ENCODE data around the gene RASSF3. TPM values are rescaled to one million over a fixed set of nuclear protein-coding genes. Genes with fewer than 3 reads are reported as not detected.

RASSF3 gene
- total RNA-seq, 1 donor from 2014 or later, result 18.1 TPM

DNA sequence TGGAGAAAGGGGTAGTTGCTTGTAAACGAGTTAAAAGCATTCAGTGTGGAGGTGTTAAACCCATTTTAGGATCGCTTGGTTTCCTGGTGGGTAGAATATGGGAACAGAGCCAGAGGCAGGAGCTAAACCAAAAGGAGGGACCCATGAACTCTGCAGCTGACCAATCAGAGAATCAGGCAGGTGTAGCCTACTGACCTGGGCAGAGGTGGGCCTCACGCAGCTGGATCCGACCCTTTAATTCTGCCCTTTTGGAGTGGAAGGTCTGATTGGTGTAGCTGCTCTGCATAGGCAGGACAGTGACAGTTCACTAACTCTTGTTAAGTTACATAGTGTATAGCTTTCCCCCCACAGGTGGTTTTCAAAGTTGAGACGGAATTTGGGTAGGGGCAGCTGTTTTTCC is 85.3 kb downstream of the RASSF3 start:
- H3K9me3 Mint-ChIP-seq, result no peaks in the 10 kb centered on the region
- no peak overlapping the region for H3K4me3 Mint-ChIP-seq
- H3K4me1 Mint-ChIP-seq, result peaks cover 32% of the 10 kb centered on the region
- TF ChIP-seq, protein P1, sequence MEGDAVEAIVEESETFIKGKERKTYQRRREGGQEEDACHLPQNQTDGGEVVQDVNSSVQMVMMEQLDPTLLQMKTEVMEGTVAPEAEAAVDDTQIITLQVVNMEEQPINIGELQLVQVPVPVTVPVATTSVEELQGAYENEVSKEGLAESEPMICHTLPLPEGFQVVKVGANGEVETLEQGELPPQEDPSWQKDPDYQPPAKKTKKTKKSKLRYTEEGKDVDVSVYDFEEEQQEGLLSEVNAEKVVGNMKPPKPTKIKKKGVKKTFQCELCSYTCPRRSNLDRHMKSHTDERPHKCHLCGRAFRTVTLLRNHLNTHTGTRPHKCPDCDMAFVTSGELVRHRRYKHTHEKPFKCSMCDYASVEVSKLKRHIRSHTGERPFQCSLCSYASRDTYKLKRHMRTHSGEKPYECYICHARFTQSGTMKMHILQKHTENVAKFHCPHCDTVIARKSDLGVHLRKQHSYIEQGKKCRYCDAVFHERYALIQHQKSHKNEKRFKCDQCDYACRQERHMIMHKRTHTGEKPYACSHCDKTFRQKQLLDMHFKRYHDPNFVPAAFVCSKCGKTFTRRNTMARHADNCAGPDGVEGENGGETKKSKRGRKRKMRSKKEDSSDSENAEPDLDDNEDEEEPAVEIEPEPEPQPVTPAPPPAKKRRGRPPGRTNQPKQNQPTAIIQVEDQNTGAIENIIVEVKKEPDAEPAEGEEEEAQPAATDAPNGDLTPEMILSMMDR (conservative IDR thresholded peaks at IDR 0.05), result no peak
- peaks cover 2% of the 10 kb centered on the region for H3K36me3 Mint-ChIP-seq (ENCODE audit: low read depth)
- H3K27me3 Mint-ChIP-seq (ENCODE audit: low read depth), result no peaks in the 10 kb centered on the region
- no peak overlapping the region for H3K27ac Mint-ChIP-seq (ENCODE audit: unreplicated experiment)
- no peak for DNase-seq (ENCODE audit: low read depth, low spot score)

DNA sequence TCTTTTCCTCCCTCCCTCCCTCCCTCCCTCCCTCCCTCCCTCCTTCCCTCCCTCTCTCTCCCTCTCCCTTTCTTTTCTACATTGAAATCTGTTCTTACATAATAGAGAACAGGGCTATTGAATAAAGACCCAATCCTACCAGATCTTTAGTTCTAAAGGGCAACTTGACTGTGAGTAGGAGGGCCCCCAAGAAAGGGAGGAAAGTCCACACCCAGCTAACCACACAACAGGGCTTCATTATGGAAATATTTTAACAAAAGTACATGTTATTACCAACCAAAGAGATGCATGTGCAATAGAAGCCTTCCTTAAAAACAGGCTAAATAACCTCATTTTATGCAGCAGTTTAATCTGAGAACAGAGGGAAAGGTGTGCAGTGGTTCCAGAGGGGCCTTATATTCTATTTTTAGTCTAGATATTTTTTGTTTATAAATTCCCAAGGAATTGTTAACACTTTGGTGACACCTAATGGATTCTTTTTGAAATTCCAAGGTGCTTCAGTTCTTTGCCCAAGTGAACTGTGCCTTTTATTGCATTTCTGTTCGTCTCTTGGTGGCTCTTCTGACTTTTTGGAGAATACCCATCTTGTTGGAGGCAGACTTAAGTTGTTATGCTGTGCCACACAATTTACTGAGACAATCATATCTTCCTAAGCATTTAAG is 85.9 kb downstream of the RASSF3 start:
- H3K27me3 Mint-ChIP-seq (ENCODE audit: low read depth), result no peaks in the 10 kb centered on the region
- H3K36me3 Mint-ChIP-seq (ENCODE audit: low read depth), result peaks cover 2% of the 10 kb centered on the region
- peaks cover 30% of the 10 kb centered on the region for H3K4me1 Mint-ChIP-seq
- H3K27ac Mint-ChIP-seq (ENCODE audit: unreplicated experiment), result no peak overlapping the region
- TF ChIP-seq, protein P1 (conservative IDR thresholded peaks at IDR 0.05), result peak; percentile 61
- no peak overlapping the region for H3K4me3 Mint-ChIP-seq
- no peak for DNase-seq (ENCODE audit: low read depth, low spot score)
- H3K9me3 Mint-ChIP-seq, result no peaks in the 10 kb centered on the region

DNA sequence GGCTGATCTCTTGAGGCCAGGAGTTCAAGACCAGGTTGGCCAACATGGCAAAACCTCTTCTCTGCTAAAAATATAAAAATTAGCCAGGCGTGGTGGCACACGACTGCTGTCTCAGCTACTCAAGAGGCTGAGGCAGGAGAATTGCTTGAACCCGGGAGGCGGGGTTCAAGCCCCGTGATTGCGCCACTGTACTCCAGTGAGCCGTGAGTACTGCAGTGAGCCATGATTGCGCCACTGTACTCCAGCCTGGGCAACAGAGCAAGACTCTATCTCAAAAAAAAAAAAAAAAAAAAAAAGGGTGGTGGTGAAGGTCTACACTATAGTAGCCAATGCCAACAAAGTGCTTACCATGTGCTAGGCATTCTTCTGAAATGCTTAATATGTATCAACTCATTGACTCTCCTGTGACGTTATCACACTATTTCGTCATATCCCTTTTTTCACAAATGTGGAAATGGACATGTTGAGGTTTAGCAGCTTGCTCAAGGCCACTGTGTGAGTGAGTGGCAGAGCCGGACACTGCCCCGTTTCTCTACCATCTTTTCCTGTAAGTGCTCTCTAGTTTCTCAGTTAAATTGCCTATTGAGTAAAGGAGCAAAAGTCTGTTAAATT is 89.3 kb downstream of the RASSF3 start:
- H3K9me3 Mint-ChIP-seq, result no peaks in the 10 kb centered on the region
- no peak for DNase-seq (ENCODE audit: low read depth, low spot score)
- H3K4me1 Mint-ChIP-seq, result peaks cover 9% of the 10 kb centered on the region
- no peaks in the 10 kb centered on the region for H3K27me3 Mint-ChIP-seq (ENCODE audit: low read depth)
- H3K27ac Mint-ChIP-seq (ENCODE audit: unreplicated experiment), result no peak overlapping the region
- H3K4me3 Mint-ChIP-seq, result no peak overlapping the region
- TF ChIP-seq, protein P1 (conservative IDR thresholded peaks at IDR 0.05), result no peak
- no peaks in the 10 kb centered on the region for H3K36me3 Mint-ChIP-seq (ENCODE audit: low read depth)

DNA sequence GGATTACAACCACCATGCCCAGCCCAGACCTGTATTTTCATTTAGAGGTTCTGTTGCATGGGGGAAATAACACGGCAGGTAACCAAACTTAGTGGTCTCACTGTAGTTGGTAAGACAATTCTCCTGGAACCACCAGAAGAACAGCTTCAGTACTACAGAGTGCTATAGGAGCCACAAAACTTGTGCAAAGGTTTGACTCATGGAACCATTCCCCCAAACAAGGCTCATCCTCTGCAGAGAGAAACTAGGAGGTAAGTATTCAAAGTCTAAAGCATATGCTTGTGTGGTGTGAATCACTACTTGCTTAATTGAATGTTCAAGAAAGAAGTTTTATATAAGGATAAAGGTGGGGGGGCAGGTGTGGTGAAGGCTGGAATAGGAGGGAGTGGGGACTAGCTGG is 90.2 kb downstream of the RASSF3 start:
- peaks cover 4% of the 10 kb centered on the region for H3K4me1 Mint-ChIP-seq
- no peaks in the 10 kb centered on the region for H3K27me3 Mint-ChIP-seq (ENCODE audit: low read depth)
- no peak for DNase-seq (ENCODE audit: low read depth, low spot score)
- no peak overlapping the region for H3K4me3 Mint-ChIP-seq
- H3K9me3 Mint-ChIP-seq, result no peaks in the 10 kb centered on the region
- TF ChIP-seq, protein P1 (conservative IDR thresholded peaks at IDR 0.05), result no peak
- no peak overlapping the region for H3K27ac Mint-ChIP-seq (ENCODE audit: unreplicated experiment)
- H3K36me3 Mint-ChIP-seq (ENCODE audit: low read depth), result no peaks in the 10 kb centered on the region

DNA sequence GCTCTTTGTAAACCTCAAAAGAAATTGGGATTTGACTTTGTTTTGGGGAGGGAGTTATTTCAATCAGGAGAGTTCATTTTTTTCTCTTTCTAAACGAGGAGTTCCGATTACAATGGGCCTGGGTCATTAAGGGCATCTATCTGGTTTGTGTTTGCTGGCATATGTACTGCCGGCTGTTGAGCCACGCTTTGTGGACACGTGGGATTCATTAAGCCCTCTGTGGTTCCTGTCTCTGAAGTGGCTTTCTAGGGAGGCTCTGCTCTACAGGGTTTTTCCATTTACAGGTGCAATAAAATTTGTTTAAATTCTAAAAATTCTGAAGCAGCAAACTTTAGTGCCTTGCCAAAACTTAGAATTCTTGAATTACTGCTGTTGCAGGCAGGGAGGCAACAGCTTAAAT is 91.0 kb downstream of the RASSF3 start:
- TF ChIP-seq, protein P1 (conservative IDR thresholded peaks at IDR 0.05), result no peak
- Mint-ChIP-seq H3K27ac (ENCODE audit: unreplicated experiment) (no peak overlapping the region), H3K4me3 (no peak overlapping the region), H3K36me3 (ENCODE audit: low read depth) (no peaks in the 10 kb centered on the region), H3K4me1 (peaks cover 4% of the 10 kb centered on the region), H3K9me3 (no peaks in the 10 kb centered on the region), H3K27me3 (ENCODE audit: low read depth) (no peaks in the 10 kb centered on the region)
- no peak for DNase-seq (ENCODE audit: low read depth, low spot score)
